ENCODE results near the gene ACCSL. TPM values are rescaled to one million over a fixed set of nuclear protein-coding genes. Genes with fewer than 3 reads are reported as not detected.
A peak's percentile ranks its signal among the peaks of the same experiment; 100 is the strongest.

ACCSL gene
- total and polyA plus RNA-seq, 4 donors = not detected

DNA sequence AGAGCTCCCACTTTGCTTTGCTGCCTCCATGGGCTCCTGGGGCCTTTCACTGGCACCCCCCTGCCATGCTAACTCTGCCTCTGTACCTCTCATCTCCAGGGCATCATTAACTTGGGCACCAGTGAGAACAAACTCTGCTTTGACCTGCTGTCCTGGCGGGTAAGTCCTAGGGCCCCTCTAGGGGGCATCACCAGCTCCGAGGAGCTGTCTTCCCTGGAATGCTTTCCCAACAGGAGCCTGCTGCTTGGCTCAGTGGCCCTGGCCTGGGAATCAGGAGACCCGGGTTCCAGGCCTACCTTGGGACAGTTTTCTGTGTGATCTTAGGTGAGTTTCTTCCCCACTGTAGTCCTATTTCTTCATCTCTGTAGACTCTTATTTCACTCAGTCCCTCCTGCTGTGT, 23.4 kb downstream of the ACCSL start:
- Histone ChIP-seq H3K36me3 (ENCODE audit: control insufficient read depth, insufficient read depth, low read length) (peaks cover 16% of the 10 kb centered on the region), H3K4me3 (ENCODE audit: low read depth, low read length) (no peak overlapping the region), H3K4me1 (ENCODE audit: control insufficient read depth, insufficient read depth, low read length) (peaks cover 5% of the 10 kb centered on the region), H3K27me3 (ENCODE audit: control insufficient read depth, insufficient read depth, low read length) (no peaks in the 10 kb centered on the region), H3K27ac (ENCODE audit: low read depth, low read length) (no peak overlapping the region), H3K9me3 (ENCODE audit: control insufficient read depth, insufficient read depth, low read length) (no peaks in the 10 kb centered on the region)
- no peak for DNase-seq (ENCODE audit: low read depth in 4 of 6, low spot score in 6 of 6)
- WGBS (ENCODE audit: insufficient coverage) = 75% methylated on average over 2 of the region's 3 CpGs

DNA sequence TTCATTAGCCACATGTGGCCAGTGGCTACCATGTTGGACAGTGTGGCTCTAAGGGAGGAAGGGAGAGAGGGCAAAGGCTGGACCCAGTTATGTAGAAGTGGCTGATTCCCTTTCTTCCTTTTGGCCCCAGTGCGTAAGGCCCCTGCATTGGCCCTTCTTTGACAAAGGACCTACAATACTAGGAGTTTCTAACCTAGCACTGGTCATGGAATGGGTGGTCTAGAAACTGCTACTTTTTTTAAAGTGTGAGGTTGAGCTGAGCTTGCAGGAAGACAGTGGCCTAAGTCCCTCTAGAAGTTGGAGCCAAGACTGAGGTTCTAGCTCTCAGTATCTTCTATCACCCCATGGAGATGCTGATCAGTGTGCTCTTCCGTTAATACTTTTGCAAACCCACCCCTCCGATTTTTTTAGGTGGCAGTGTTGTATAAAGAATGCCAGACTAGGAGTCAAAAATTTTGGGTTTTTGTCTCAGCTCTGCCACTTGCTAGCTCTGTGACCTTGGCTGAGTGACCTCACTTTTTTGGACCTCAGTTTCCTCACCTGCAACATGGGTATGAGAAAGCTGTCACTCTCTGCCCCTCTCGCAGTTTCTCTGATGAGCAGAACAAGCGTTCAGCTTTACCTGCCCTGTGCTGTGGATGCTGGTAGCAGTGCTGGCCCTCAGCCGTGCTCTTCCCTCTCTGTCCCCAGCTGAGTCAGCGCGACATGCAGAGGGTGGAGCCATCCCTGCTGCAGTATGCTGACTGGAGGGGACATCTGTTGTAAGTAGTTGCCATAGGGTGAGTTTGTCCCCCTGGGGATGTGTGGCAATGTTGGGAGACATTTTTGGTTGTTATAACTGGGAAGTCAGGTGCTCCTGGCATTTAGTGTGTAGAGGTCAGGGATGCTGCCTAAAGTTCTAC, 25.2 kb downstream of the ACCSL start:
- Histone ChIP-seq H3K27ac (ENCODE audit: low read depth, low read length) (no peak overlapping the region), H3K36me3 (ENCODE audit: control insufficient read depth, insufficient read depth, low read length) (peaks cover 16% of the 10 kb centered on the region), H3K4me1 (ENCODE audit: control insufficient read depth, insufficient read depth, low read length) (no peaks in the 10 kb centered on the region), H3K9me3 (ENCODE audit: control insufficient read depth, insufficient read depth, low read length) (no peaks in the 10 kb centered on the region), H3K27me3 (ENCODE audit: control insufficient read depth, insufficient read depth, low read length) (no peaks in the 10 kb centered on the region), H3K4me3 (ENCODE audit: low read depth, low read length) (no peak overlapping the region)
- no peak for DNase-seq (ENCODE audit: low read depth in 4 of 6, low spot score in 6 of 6)
- WGBS (ENCODE audit: insufficient coverage) = 93% methylated on average over 3 of the region's 8 CpGs

DNA sequence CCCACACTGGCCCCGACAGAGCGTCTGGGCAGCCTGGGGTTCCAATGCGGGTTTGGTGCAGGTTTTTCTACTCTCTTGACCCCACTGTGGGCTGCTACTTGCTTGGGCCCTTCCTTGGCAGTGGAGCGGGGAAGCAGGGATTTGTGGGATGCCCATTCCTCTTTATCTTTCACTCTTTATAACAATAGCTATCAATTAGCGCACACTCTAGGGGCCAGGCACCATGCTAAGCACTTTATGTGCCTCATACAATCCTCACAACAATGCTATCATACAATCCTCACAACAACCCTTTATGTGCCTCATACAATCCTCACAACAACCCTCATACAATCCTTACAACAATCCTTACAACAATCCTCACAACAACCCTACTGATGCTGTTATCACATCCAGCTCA, 31.0 kb downstream of the ACCSL start:
- no peaks in the 10 kb centered on the region for H3K27me3 ChIP-seq (ENCODE audit: control insufficient read depth, insufficient read depth, low read length)
- no peak overlapping the region for H3K4me3 ChIP-seq (ENCODE audit: low read depth, low read length)
- no peaks in the 10 kb centered on the region for H3K9me3 ChIP-seq (ENCODE audit: control insufficient read depth, insufficient read depth, low read length)
- WGBS (ENCODE audit: insufficient coverage) = 84% methylated on average over 3 of the region's 5 CpGs
- no peaks in the 10 kb centered on the region for H3K4me1 ChIP-seq (ENCODE audit: control insufficient read depth, insufficient read depth, low read length)
- H3K36me3 ChIP-seq (ENCODE audit: control insufficient read depth, insufficient read depth, low read length) = peaks cover 21% of the 10 kb centered on the region
- no peak overlapping the region for H3K27ac ChIP-seq (ENCODE audit: low read depth, low read length)
- no peak for DNase-seq (ENCODE audit: low read depth in 4 of 6, low spot score in 6 of 6)

DNA sequence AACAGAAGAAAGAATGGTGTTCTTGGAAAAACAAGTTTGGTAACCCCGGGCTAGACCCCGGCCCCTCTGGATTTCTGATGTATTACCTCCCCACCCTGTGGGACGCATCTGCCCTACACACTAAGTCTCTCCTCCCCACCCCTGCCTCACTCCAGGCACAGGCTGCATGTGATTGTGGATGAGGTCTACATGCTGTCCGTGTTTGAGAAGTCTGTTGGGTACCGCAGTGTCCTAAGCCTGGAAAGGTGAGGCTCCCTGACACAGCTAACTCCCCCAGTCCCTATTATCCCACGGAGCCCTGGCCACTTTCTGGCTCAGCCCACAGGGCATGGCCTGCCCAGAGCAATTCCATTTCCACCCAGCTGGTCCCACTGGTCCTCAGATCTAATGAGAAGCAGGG, 31.6 kb downstream of the ACCSL start:
- Histone ChIP-seq H3K4me1 (ENCODE audit: control insufficient read depth, insufficient read depth, low read length) (no peaks in the 10 kb centered on the region), H3K9me3 (ENCODE audit: control insufficient read depth, insufficient read depth, low read length) (no peaks in the 10 kb centered on the region), H3K36me3 (ENCODE audit: control insufficient read depth, insufficient read depth, low read length) (peaks cover 19% of the 10 kb centered on the region), H3K4me3 (ENCODE audit: low read depth, low read length) (no peak overlapping the region), H3K27ac (ENCODE audit: low read depth, low read length) (no peak overlapping the region), H3K27me3 (ENCODE audit: control insufficient read depth, insufficient read depth, low read length) (no peaks in the 10 kb centered on the region)
- WGBS (ENCODE audit: insufficient coverage) = 92% methylated on average over 2 of the region's 6 CpGs
- DNase-seq (ENCODE audit: low read depth in 4 of 6, low spot score in 6 of 6) = no peak

DNA sequence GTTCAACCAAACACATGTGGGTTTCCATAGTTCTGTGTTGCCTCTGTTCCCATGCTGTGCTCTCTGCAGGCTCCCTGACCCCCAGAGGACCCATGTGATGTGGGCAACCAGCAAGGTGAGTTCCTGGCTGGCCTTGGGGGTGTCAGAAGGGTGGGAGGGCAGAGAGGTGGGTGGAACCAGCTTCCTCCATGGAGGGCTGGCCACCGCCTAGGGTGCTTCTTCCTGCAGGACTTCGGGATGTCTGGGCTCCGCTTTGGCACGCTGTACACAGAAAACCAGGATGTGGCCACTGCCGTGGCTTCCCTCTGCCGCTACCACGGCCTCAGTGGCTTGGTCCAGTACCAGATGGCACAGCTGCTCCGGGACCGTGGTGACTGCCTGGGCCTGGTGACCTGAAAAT, 33.2 kb downstream of the ACCSL start:
- WGBS (ENCODE audit: insufficient coverage) = 96% methylated on average over 7 of the region's 9 CpGs
- H3K4me1 ChIP-seq (ENCODE audit: control insufficient read depth, insufficient read depth, low read length) = no peaks in the 10 kb centered on the region
- H3K4me3 ChIP-seq (ENCODE audit: low read depth, low read length) = no peak overlapping the region
- peaks cover 9% of the 10 kb centered on the region for H3K36me3 ChIP-seq (ENCODE audit: control insufficient read depth, insufficient read depth, low read length)
- H3K27ac ChIP-seq (ENCODE audit: low read depth, low read length) = no peak overlapping the region
- no peaks in the 10 kb centered on the region for H3K9me3 ChIP-seq (ENCODE audit: control insufficient read depth, insufficient read depth, low read length)
- DNase-seq (ENCODE audit: low read depth in 4 of 6, low spot score in 6 of 6) = no peak
- no peaks in the 10 kb centered on the region for H3K27me3 ChIP-seq (ENCODE audit: control insufficient read depth, insufficient read depth, low read length)

DNA sequence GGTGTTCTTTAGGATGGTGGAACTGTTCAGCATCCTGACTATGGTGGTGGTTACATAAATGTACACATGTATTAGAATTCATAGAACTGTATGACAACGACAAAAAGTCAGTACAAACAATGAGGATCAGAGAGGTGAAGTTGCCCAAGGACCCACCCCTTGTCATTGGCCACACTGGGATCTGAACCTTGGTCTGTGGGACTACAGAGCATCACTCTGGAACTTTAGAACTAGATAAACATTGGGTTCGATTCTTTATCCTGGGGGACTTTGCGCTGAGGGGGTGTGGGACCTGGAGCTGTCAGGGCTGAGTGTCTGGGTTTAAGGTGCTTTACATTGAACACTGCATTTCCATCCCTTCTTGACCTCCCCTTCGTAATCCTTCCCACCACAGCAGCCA, 34.9 kb downstream of the ACCSL start:
- Histone ChIP-seq H3K27ac (ENCODE audit: low read depth, low read length) (no peak overlapping the region), H3K4me1 (ENCODE audit: control insufficient read depth, insufficient read depth, low read length) (no peaks in the 10 kb centered on the region), H3K4me3 (ENCODE audit: low read depth, low read length) (no peak overlapping the region), H3K27me3 (ENCODE audit: control insufficient read depth, insufficient read depth, low read length) (no peaks in the 10 kb centered on the region), H3K9me3 (ENCODE audit: control insufficient read depth, insufficient read depth, low read length) (no peaks in the 10 kb centered on the region), H3K36me3 (ENCODE audit: control insufficient read depth, insufficient read depth, low read length) (peaks cover 9% of the 10 kb centered on the region)
- WGBS (ENCODE audit: insufficient coverage) = 90% methylated on average over 2 of the region's 4 CpGs
- no peak for DNase-seq (ENCODE audit: low read depth in 4 of 6, low spot score in 6 of 6)

DNA sequence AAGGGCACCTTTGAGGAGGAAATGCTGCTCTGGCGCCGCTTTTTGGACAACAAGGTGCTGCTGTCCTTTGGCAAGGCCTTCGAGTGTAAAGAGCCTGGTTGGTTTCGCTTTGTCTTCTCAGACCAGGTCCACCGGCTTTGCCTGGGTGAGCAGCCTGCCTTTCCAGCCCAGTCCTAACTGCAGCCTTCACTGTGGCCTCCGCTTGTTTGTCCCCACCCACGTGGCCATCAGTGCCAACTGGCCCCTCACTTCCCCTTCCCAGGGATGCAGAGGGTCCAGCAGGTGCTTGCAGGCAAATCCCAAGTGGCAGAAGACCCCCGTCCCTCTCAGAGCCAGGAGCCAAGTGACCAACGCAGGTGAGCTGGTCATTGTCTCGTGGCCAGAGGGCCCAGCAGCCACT, 35.7 kb downstream of the ACCSL start:
- Histone ChIP-seq H3K4me3 (ENCODE audit: low read depth, low read length) (no peak overlapping the region), H3K27ac (ENCODE audit: low read depth, low read length) (no peak overlapping the region), H3K36me3 (ENCODE audit: control insufficient read depth, insufficient read depth, low read length) (peaks cover 9% of the 10 kb centered on the region), H3K27me3 (ENCODE audit: control insufficient read depth, insufficient read depth, low read length) (no peaks in the 10 kb centered on the region), H3K4me1 (ENCODE audit: control insufficient read depth, insufficient read depth, low read length) (no peaks in the 10 kb centered on the region), H3K9me3 (ENCODE audit: control insufficient read depth, insufficient read depth, low read length) (no peaks in the 10 kb centered on the region)
- no peak for DNase-seq (ENCODE audit: low read depth in 4 of 6, low spot score in 6 of 6)
- WGBS (ENCODE audit: insufficient coverage) = 90% methylated on average over 10 of the region's 10 CpGs

DNA sequence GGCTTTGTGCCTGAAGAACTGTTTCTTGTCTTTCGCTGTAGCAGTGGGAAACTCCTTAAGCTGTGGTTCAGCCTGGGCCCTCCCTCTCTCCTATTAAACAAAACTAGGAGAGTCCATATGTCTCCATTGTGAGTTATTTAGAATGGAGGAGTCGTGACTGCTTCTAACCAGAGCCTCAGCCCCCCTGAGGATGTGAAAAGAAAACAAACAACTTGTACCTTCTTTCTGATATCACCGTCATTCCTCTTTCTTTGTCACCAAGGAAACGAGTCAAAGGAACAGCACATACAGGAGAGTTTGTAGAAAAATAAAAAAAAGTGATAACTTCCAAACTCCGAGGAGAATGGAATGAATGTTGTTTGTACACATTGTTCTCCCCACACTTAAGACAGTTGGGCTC, 36.1 kb downstream of the ACCSL start:
- Histone ChIP-seq H3K4me1 (ENCODE audit: control insufficient read depth, insufficient read depth, low read length) (no peaks in the 10 kb centered on the region), H3K27ac (ENCODE audit: low read depth, low read length) (no peak overlapping the region), H3K9me3 (ENCODE audit: control insufficient read depth, insufficient read depth, low read length) (no peaks in the 10 kb centered on the region), H3K27me3 (ENCODE audit: control insufficient read depth, insufficient read depth, low read length) (no peaks in the 10 kb centered on the region), H3K36me3 (ENCODE audit: control insufficient read depth, insufficient read depth, low read length) (peaks cover 6% of the 10 kb centered on the region), H3K4me3 (ENCODE audit: low read depth, low read length) (no peak overlapping the region)
- WGBS (ENCODE audit: insufficient coverage) = no CpG with 5 or more reads among the region's 5 CpGs
- DNase-seq (ENCODE audit: low read depth in 4 of 6, low spot score in 6 of 6) = peak in 1 of 6 donors; percentile 12

DNA sequence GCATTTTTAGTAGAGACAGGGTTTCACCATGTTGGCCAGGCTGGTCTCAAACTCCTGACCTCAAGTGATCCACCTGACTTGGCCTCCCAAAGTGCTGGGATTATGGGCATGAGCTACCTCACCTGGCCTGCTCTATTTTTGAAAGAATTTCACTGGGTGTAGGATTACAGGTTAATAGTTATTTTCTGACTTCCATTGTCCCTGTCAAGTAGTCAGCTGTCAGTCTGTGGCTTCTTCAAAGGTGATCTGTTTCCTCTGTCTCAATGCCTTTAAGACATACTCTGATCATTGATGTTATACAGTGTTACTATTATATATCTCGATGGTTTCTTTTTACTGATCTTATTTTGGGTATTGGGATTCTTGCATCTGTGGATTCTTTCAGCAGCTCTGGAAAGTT, 37.5 kb downstream of the ACCSL start:
- H3K27ac ChIP-seq (ENCODE audit: low read depth, low read length) = no peak overlapping the region
- H3K9me3 ChIP-seq (ENCODE audit: control insufficient read depth, insufficient read depth, low read length) = no peaks in the 10 kb centered on the region
- no peaks in the 10 kb centered on the region for H3K27me3 ChIP-seq (ENCODE audit: control insufficient read depth, insufficient read depth, low read length)
- no peak for DNase-seq (ENCODE audit: low read depth in 4 of 6, low spot score in 6 of 6)
- no CpG with 5 or more reads among the region's 1 CpG for whole genome bisulfite sequencing (ENCODE audit: insufficient coverage)
- no peaks in the 10 kb centered on the region for H3K4me1 ChIP-seq (ENCODE audit: control insufficient read depth, insufficient read depth, low read length)
- H3K4me3 ChIP-seq (ENCODE audit: low read depth, low read length) = no peak overlapping the region
- H3K36me3 ChIP-seq (ENCODE audit: control insufficient read depth, insufficient read depth, low read length) = peaks cover 6% of the 10 kb centered on the region

DNA sequence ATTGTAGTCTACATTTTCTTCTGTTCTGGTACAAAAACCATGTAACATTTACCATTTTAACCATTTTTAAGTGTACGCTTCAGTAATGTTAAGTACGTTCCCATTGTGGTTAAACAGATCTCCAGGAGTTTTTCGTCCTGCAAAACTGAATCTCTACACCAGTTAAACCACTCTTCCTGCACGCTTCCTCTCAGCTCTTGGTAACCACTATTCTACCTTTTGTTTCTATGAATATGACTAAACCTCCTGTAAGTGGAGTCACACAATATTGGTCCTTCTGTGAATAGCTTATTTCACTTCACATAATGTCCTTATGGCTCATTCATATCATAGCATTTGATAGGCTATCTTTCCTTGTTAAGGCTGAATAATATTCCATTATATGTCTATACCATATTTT, 40.6 kb downstream of the ACCSL start:
- DNase-seq (ENCODE audit: low read depth in 4 of 6, low spot score in 6 of 6) = no peak
- Histone ChIP-seq H3K4me1 (ENCODE audit: control insufficient read depth, insufficient read depth, low read length) (no peaks in the 10 kb centered on the region), H3K27me3 (ENCODE audit: control insufficient read depth, insufficient read depth, low read length) (no peaks in the 10 kb centered on the region), H3K27ac (ENCODE audit: low read depth, low read length) (no peak overlapping the region), H3K4me3 (ENCODE audit: low read depth, low read length) (no peak overlapping the region), H3K36me3 (ENCODE audit: control insufficient read depth, insufficient read depth, low read length) (peaks cover 3% of the 10 kb centered on the region), H3K9me3 (ENCODE audit: control insufficient read depth, insufficient read depth, low read length) (no peaks in the 10 kb centered on the region)
- 100% methylated on average over 4 of the region's 4 CpGs for WGBS (ENCODE audit: insufficient coverage)

All from spinal cord (tissue), 10 donors.